ENCODE measurements around the gene PIP. TPM values are rescaled to one million over a fixed set of nuclear protein-coding genes. Genes with fewer than 3 reads are reported as not detected.
"Not testable (repeated sequence)": the region's sequence is repeated elsewhere in the genome, so short reads cannot be mapped to it uniquely, and the experiment has no call there.

The PIP gene
- total RNA-seq, 1 experiment from 2014 or later: not detected

GRCh38 chr7:143085109-143085508 lies 46.8 kb upstream of the PIP start:
- no peak for DNase-seq
- Histone ChIP-seq H2AFZ (ENCODE audit: low read length) (no peak overlapping the region), H2BK120ac (ENCODE audit: low read depth, low read length, poor library complexity, severe bottlenecking) (no peak overlapping the region), H4K5ac (ENCODE audit: insufficient read length, low read depth, low read length) (no peak overlapping the region), H3K18ac (ENCODE audit: insufficient read length, low read depth, low read length) (no peak overlapping the region), H3K23me2 (ENCODE audit: insufficient read length, low read depth, low read length, poor library complexity, severe bottlenecking) (no peaks in the 10 kb centered on the region), H3T11ph (ENCODE audit: low read length) (no peak overlapping the region), H3K27me3 (ENCODE audit: insufficient read depth, low read length) (no peaks in the 10 kb centered on the region), H2BK20ac (ENCODE audit: low read depth, low read length, poor library complexity, severe bottlenecking) (no peak overlapping the region), H3K9me3 (ENCODE audit: control insufficient read depth, low read depth, low read length) (no peaks in the 10 kb centered on the region), H3K4me1 (ENCODE audit: insufficient read depth, low read length) (no peaks in the 10 kb centered on the region), H4K91ac (ENCODE audit: insufficient read length, low read depth, low read length) (no peak overlapping the region), H3K79me2 (ENCODE audit: insufficient read depth, low read length) (no peaks in the 10 kb centered on the region), H2BK12ac (ENCODE audit: insufficient read length, low read depth, low read length) (no peak overlapping the region), H2BK15ac (ENCODE audit: low read depth, low read length) (no peak overlapping the region), H3K4me2 (ENCODE audit: insufficient read depth, insufficient read length, low read length) (no peak overlapping the region), H3K23ac (ENCODE audit: insufficient read length, low read depth, low read length) (no peak overlapping the region), H2AK5ac (ENCODE audit: insufficient read length, low read length) (no peak overlapping the region), H3K4ac (ENCODE audit: low read depth, low read length) (no peak overlapping the region), H3K56ac (ENCODE audit: insufficient read length, low read depth, low read length) (no peak overlapping the region), H3K27ac (ENCODE audit: insufficient read length, low read depth, low read length) (no peak overlapping the region), H2BK5ac (ENCODE audit: insufficient read length, low read length) (no peak overlapping the region), H3K14ac (ENCODE audit: insufficient read depth, low read length) (no peak overlapping the region), H3K79me1 (ENCODE audit: insufficient read depth, low read depth, low read length, poor library complexity, severe bottlenecking) (no peaks in the 10 kb centered on the region), H3K9ac (ENCODE audit: extremely low read depth, insufficient read length, low read length) (no peak overlapping the region), H4K8ac (replicated peaks; ENCODE audit: insufficient read length, low read depth, low read length) (no peak overlapping the region), H4K20me1 (ENCODE audit: control insufficient read depth, insufficient read depth, insufficient read length) (no peaks in the 10 kb centered on the region)
- TF ChIP-seq CTCF (conservative IDR thresholded peaks at IDR 0.05): no peak
- Mint-ChIP-seq H3K27ac (no peak overlapping the region), H3K4me1 (no peaks in the 10 kb centered on the region), H3K9me3 (peaks cover 23 to 29% of the 10 kb centered on the region in 2 experiments), H3K36me3 (ENCODE audit: insufficient read depth in 1 of 3, low read depth in 3 of 3) (peaks cover 8 to 16% (median 11%) of the 10 kb centered on the region in 3 experiments; a peak in 6 of 7 replicates), H3K27me3 (ENCODE audit: low read depth) (peaks cover 6% of the 10 kb centered on the region), H3K4me3 (no peak overlapping the region)
- no CpG with 5 or more reads among the region's 1 CpG for WGBS (ENCODE audit: extremely low coverage, insufficient read length, low lambda C conversion rate)

- WGBS (ENCODE audit: extremely low coverage, insufficient read length, low lambda C conversion rate): no CpG with 5 or more reads among the region's 3 CpGs
- DNase-seq: not testable (repeated sequence)
Measured at GRCh38 chr7:143085610-143086009, 46.3 kb upstream of the PIP start.

More at GRCh38 chr7:143085610-143086009, 46.3 kb upstream of the PIP start:
- H2AFZ ChIP-seq (ENCODE audit: low read length); H3K79me1 ChIP-seq (ENCODE audit: insufficient read depth, low read depth, low read length, poor library complexity, severe bottlenecking); H3K27me3 Mint-ChIP-seq (ENCODE audit: low read depth); H3K4me1 Mint-ChIP-seq; H2AK5ac ChIP-seq (ENCODE audit: insufficient read length, low read length); H3K9me3 ChIP-seq (ENCODE audit: control insufficient read depth, low read depth, low read length); H3T11ph ChIP-seq (ENCODE audit: low read length); H3K79me2 ChIP-seq (ENCODE audit: insufficient read depth, low read length); H3K18ac ChIP-seq (ENCODE audit: insufficient read length, low read depth, low read length); H3K27me3 ChIP-seq (ENCODE audit: insufficient read depth, low read length); H2BK20ac ChIP-seq (ENCODE audit: low read depth, low read length, poor library complexity, severe bottlenecking); H4K8ac ChIP-seq (replicated peaks; ENCODE audit: insufficient read length, low read depth, low read length); H3K23ac ChIP-seq (ENCODE audit: insufficient read length, low read depth, low read length); H2BK12ac ChIP-seq (ENCODE audit: insufficient read length, low read depth, low read length); H3K14ac ChIP-seq (ENCODE audit: insufficient read depth, low read length); H3K27ac ChIP-seq (ENCODE audit: insufficient read length, low read depth, low read length); H2BK5ac ChIP-seq (ENCODE audit: insufficient read length, low read length); H3K9ac ChIP-seq (ENCODE audit: extremely low read depth, insufficient read length, low read length); H4K91ac ChIP-seq (ENCODE audit: insufficient read length, low read depth, low read length); H3K23me2 ChIP-seq (ENCODE audit: insufficient read length, low read depth, low read length, poor library complexity, severe bottlenecking); H3K27ac Mint-ChIP-seq; H3K4me1 ChIP-seq (ENCODE audit: insufficient read depth, low read length); H2BK120ac ChIP-seq (ENCODE audit: low read depth, low read length, poor library complexity, severe bottlenecking); H3K4me2 ChIP-seq (ENCODE audit: insufficient read depth, insufficient read length, low read length); H3K56ac ChIP-seq (ENCODE audit: insufficient read length, low read depth, low read length); H2BK15ac ChIP-seq (ENCODE audit: low read depth, low read length); H3K4ac ChIP-seq (ENCODE audit: low read depth, low read length); H3K4me3 Mint-ChIP-seq; H4K20me1 ChIP-seq (ENCODE audit: control insufficient read depth, insufficient read depth, insufficient read length); H4K5ac ChIP-seq (ENCODE audit: insufficient read length, low read depth, low read length): not testable (repeated sequence)
- Mint-ChIP-seq H3K36me3 (ENCODE audit: insufficient read depth in 1 of 3, low read depth in 3 of 3) (peaks cover 8 to 16% (median 11%) of the 10 kb centered on the region in 3 experiments; a peak in 6 of 7 replicates), H3K9me3 (peaks cover 23 to 29% of the 10 kb centered on the region in 2 experiments)

Measured in H9 (cell line).